ENCODE measurements around the gene SLC16A9. TPM values are rescaled to one million over a fixed set of nuclear protein-coding genes. Genes with fewer than 3 reads are reported as not detected.

The SLC16A9 gene
- total RNA-seq, 2 donors from 2014 or later = 0.90 to 1.5 TPM

- peak overlapping the region; percentile 57 to 71 for H3K4me3 ChIP-seq
- H3K27me3 ChIP-seq = no peaks in the 10 kb centered on the region
- no peaks in the 10 kb centered on the region for H3K9me3 ChIP-seq
- peaks cover 0 to 14% of the 10 kb centered on the region in 2 donors for H3K4me1 ChIP-seq
- TF ChIP-seq CTCF (IDR thresholded peaks at IDR 0.05) = no peak
- no peaks in the 10 kb centered on the region for H3K36me3 ChIP-seq
- no peak for DNase-seq (ENCODE audit: low spot score)
- H3K27ac ChIP-seq = peak overlapping the region; percentile 61 to 66
Observed at GRCh38 chr10:59708816-59709394, 745 bp downstream of the SLC16A9 start.

- Histone ChIP-seq H3K36me3 (no peaks in the 10 kb centered on the region), H3K27ac (no peak overlapping the region), H3K4me3 (no peak overlapping the region), H3K9me3 (no peaks in the 10 kb centered on the region), H3K4me1 (peaks cover 0 to 14% of the 10 kb centered on the region in 2 donors), H3K27me3 (no peaks in the 10 kb centered on the region)
- TF ChIP-seq CTCF (IDR thresholded peaks at IDR 0.05) = no peak
- no peak for DNase-seq (ENCODE audit: low spot score)
Observed at GRCh38 chr10:59706851-59707797, 2.5 kb downstream of the SLC16A9 start.

- no peak for TF ChIP-seq CTCF (IDR thresholded peaks at IDR 0.05)
- Histone ChIP-seq H3K4me3 (no peak overlapping the region), H3K36me3 (no peaks in the 10 kb centered on the region), H3K4me1 (peaks cover 0 to 14% of the 10 kb centered on the region in 2 donors), H3K27ac (no peak overlapping the region), H3K27me3 (no peaks in the 10 kb centered on the region), H3K9me3 (no peaks in the 10 kb centered on the region)
- no peak for DNase-seq (ENCODE audit: low spot score)
Observed at GRCh38 chr10:59705931-59706330, 3.7 kb downstream of the SLC16A9 start.

- Histone ChIP-seq H3K4me1 (peaks cover 0 to 10% of the 10 kb centered on the region in 2 donors), H3K36me3 (no peaks in the 10 kb centered on the region), H3K27ac (no peak overlapping the region), H3K27me3 (no peaks in the 10 kb centered on the region), H3K4me3 (no peak overlapping the region), H3K9me3 (no peaks in the 10 kb centered on the region)
- DNase-seq (ENCODE audit: low spot score) = no peak
- no peak for TF ChIP-seq CTCF (IDR thresholded peaks at IDR 0.05)
Observed at GRCh38 chr10:59704630-59705029, 5.0 kb downstream of the SLC16A9 start.

GRCh38 chr10:59702347-59702746 is 7.3 kb downstream of the SLC16A9 start:
- no peaks in the 10 kb centered on the region for H3K27me3 ChIP-seq
- no peaks in the 10 kb centered on the region for H3K4me1 ChIP-seq
- no peaks in the 10 kb centered on the region for H3K36me3 ChIP-seq
- H3K27ac ChIP-seq = no peak overlapping the region
- no peak for TF ChIP-seq CTCF (IDR thresholded peaks at IDR 0.05)
- H3K4me3 ChIP-seq = no peak overlapping the region
- H3K9me3 ChIP-seq = no peaks in the 10 kb centered on the region
- DNase-seq (ENCODE audit: low spot score) = no peak

All from right atrium auricular region (tissue), 2 donors.